Measurements from ENCODE around the gene RTN4RL1.

Gene RTN4RL1

DNA sequence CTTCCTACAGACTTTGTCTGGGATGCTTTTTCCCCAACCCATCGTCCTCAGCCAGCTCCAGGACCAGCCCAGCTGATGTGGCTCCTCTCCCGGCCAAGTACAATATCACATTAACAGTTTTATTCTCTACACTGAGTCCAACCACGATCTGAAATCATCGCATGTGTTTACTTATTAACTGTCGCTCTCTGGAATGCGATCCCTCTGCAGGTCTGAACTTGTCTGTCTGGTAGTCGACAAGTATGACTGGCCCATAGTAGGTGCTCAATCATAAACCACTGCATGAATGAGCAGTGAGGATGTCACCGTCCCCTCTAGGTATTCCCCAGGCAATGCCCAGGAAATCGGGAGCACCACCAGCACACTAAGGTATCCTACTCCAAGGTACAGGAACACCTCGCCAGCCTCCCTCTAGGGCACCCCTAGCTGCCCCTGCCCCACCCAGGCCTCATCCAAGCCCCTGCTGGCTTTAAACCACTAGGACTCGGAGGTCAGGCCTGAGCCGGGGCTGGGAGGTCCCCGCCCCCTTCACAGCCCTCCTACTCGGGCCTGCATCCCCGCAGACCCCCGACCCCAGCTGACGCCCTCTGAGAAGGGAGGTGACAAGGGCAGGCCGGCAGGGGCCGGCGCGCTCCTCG is 27.7 kb downstream of the RTN4RL1 start:
- no peak overlapping the region for H3K4me3 ChIP-seq (ENCODE audit: low read depth, low read length)
- TF ChIP-seq, protein P1, sequence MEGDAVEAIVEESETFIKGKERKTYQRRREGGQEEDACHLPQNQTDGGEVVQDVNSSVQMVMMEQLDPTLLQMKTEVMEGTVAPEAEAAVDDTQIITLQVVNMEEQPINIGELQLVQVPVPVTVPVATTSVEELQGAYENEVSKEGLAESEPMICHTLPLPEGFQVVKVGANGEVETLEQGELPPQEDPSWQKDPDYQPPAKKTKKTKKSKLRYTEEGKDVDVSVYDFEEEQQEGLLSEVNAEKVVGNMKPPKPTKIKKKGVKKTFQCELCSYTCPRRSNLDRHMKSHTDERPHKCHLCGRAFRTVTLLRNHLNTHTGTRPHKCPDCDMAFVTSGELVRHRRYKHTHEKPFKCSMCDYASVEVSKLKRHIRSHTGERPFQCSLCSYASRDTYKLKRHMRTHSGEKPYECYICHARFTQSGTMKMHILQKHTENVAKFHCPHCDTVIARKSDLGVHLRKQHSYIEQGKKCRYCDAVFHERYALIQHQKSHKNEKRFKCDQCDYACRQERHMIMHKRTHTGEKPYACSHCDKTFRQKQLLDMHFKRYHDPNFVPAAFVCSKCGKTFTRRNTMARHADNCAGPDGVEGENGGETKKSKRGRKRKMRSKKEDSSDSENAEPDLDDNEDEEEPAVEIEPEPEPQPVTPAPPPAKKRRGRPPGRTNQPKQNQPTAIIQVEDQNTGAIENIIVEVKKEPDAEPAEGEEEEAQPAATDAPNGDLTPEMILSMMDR (IDR thresholded peaks at IDR 0.05; ENCODE audit: low read depth, low read length, missing control alignments), result no peak
- DNase-seq (ENCODE audit: low read depth), result no peak
- in situ Hi-C loops (cut with HindIII; ENCODE audit: low sequenced_read_pairs), result loop anchor here (10.0 kb wide), 1 partner anchor 213 kb away; no protein-coding TSS in a partner anchor

DNA sequence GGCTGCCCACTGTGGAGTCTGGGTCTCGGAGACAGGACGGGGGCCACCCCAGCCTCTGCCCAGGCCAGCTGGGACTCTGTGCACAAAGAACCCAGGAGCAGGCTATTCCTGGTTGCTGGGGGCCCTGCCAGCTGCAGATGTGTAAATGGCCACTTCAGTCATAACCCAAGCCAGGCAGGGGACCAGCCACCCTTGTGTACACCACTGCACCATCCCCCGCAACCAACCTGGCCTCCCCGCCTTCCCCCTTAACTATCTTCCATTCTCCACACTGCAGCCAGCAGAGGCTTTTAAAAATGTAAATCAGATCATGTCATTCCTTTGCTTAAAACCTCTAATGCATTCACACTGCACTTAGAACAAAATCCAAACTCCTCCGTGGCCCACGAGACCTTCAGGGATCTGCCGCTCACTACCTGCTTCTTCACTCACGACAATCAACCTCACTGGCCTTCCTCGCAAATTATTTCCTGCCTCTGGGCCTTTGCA is 28.3 kb downstream of the RTN4RL1 start:
- no peak for DNase-seq (ENCODE audit: low read depth)
- in situ Hi-C loops (cut with HindIII; ENCODE audit: low sequenced_read_pairs), result loop anchor here (10.0 kb wide), 1 partner anchor 212 kb away; no protein-coding TSS in a partner anchor
- TF ChIP-seq, protein P1 (IDR thresholded peaks at IDR 0.05; ENCODE audit: low read depth, low read length, missing control alignments), result no peak
- no peak overlapping the region for H3K4me3 ChIP-seq (ENCODE audit: low read depth, low read length)

DNA sequence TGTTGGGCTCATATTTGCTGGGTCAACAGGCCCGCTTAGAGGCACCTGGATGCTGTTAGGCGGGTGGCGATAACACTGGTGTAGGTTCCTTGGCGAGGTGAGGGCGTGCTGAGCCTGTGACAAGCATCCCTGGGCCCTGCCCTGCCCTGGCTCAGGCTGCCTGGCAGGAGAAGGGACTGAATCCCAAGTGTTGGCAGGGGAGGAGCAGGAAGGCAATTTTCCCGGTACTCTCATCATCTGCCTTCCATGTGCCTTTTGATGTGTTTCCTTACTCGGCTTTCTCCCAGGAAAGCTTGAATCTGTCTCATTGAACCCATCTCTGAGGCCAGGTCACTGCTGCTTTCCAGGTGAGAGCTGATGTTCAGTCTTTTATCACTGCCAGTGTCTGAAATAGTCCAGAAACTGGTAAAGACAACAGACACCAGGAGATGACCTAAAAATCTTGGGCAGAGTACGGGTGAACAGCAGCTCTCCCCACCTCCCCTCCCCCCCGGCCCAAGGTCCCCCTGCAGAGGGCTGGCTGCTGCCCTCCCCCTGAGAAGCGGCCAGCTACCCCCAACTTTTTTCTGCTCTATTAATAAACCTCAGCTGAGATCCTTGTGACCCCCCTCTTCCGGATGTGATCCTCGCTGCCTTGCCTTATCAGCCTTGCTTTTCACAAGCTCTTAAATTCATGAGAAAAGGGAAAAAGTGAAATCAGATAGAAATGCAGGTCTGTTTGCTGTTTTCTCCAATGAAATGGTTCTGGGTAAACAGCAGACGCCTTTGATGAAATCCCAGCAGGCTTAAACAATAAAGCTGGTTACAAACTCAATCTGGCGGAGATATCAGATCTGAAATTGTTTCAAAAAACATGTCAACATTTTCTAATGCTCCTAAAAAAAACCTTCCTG is 29.0 kb downstream of the RTN4RL1 start:
- TF ChIP-seq, protein P1 (IDR thresholded peaks at IDR 0.05; ENCODE audit: low read depth, low read length, missing control alignments), result no peak
- no peak overlapping the region for H3K4me3 ChIP-seq (ENCODE audit: low read depth, low read length)
- DNase-seq (ENCODE audit: low read depth), result no peak
- in situ Hi-C loops (cut with HindIII; ENCODE audit: low sequenced_read_pairs), result loop anchor here (10.0 kb wide), 1 partner anchor 211 kb away; no protein-coding TSS in a partner anchor

DNA sequence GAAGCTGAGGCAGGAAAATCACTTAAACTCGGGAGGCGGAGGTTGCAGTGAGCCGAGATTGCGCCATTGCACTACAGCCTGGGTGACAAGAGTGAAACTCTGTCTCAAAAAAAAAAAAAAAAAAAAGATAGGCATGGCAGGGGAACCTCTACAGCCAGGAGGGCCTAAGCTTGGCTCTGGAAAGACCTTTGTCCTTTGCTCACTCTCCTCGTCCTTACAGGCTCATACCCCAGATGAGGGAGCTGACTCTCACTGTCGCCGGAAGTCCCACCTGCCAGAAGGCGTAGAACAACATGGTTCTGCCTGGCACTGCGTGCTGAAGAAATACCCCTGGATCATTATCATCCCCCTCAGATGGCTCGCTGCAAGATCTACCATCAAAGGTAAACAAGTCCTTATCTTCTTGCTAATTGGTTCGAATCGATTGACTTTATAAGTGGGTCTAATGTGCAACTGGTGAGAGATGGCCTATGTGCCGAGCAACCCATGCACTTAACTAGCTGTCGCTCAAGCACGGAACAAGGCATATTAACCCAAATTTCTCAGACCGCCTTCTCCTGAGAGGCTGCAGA is 29.7 kb downstream of the RTN4RL1 start:
- no peak overlapping the region for H3K4me3 ChIP-seq (ENCODE audit: low read depth, low read length)
- TF ChIP-seq, protein P1 (IDR thresholded peaks at IDR 0.05; ENCODE audit: low read depth, low read length, missing control alignments), result no peak
- in situ Hi-C loops (cut with HindIII; ENCODE audit: low sequenced_read_pairs), result loop anchor here (10.0 kb wide), 1 partner anchor 211 kb away; no protein-coding TSS in a partner anchor
- DNase-seq (ENCODE audit: low read depth), result no peak

DNA sequence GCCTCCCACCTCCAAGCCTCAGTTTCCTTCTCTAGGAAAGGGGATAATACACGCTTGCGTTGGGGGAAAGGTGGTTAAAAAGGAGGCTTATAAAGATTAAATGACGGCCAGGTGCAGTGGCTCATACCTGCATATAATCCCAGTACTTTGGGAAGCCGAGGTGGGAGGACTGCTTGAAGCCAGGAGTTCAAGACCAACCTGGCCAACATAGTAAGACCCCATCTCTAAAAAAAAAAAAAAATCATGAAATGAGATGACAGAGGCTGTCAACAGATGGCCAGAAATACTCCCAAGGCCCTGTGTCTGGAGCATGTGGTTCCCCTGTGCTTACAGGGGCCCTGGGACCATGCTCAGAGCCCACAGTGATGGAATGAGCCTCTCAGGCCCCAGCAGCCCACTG is 30.4 kb downstream of the RTN4RL1 start:
- DNase-seq (ENCODE audit: low read depth), result no peak
- no peak overlapping the region for H3K4me3 ChIP-seq (ENCODE audit: low read depth, low read length)
- in situ Hi-C loops (cut with HindIII; ENCODE audit: low sequenced_read_pairs), result loop anchor here (10.0 kb wide), 1 partner anchor 210 kb away; no protein-coding TSS in a partner anchor
- TF ChIP-seq, protein P1 (IDR thresholded peaks at IDR 0.05; ENCODE audit: low read depth, low read length, missing control alignments), result no peak

DNA sequence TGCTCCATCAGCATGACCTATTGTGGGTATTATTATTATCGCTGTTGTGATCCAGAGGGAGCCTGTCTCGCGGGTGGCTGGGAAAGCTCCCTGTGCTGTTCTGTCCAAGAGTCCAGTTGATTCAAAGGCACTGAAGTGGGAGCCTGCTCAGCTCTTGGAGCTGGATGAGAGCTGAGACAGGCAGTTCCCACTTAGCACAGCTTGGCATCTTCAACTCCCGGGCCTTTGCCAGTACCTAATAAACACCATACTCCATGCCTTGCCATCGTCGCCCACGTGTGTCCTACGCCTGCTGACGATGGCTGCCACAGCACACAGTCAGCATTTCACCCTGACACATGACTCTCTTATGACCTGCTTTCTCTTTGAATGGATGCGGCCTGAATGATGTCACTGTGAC is 32.6 kb downstream of the RTN4RL1 start:
- DNase-seq (ENCODE audit: low read depth), result no peak
- in situ Hi-C loops (cut with HindIII; ENCODE audit: low sequenced_read_pairs), result loop anchor here (10.0 kb wide), 1 partner anchor 208 kb away; no protein-coding TSS in a partner anchor
- TF ChIP-seq, protein P1 (IDR thresholded peaks at IDR 0.05; ENCODE audit: low read depth, low read length, missing control alignments), result no peak
- no peak overlapping the region for H3K4me3 ChIP-seq (ENCODE audit: low read depth, low read length)

Data from astrocyte of the cerebellum (primary cell).